Kidney (tissue), 14 donors: ENCODE results near the gene BAZ2B. TPM values are rescaled to one million over a fixed set of nuclear protein-coding genes. Genes with fewer than 3 reads are reported as not detected.

ENCODE experiments used
- DNase-seq, 5 donors: peaks; one replicate each; pipeline ENCODE4 v3.0.0-alpha.2; 2013 to 2020
- FAIRE-seq: peaks from 2 replicates; lab custom pipeline; 2012; peaks lifted over from hg19 to GRCh38; lab: Jason Lieb, UNC
- H3K27ac ChIP-seq, 2 donors: one replicate each; pipeline ENCODE4 v1.7.0; 2013; ENCODE audit warnings: low read depth in 2 of 2, low read length in 2 of 2, inconsistent platforms in 1 of 2
- H3K27me3 ChIP-seq: one replicate; pipeline ENCODE4 v1.7.1; 2013; ENCODE audit warnings: low read length, inconsistent platforms; ENCODE audit not compliant: control insufficient read depth, insufficient read depth
- H3K36me3 ChIP-seq, 3 donors: one replicate each; pipeline versions ENCODE4 v1.7.0 to v1.7.1; 2013; ENCODE audit warnings: low read length in 3 of 3, control low read depth in 1 of 3, inconsistent platforms in 1 of 3; ENCODE audit not compliant: insufficient read depth in 3 of 3, control insufficient read depth in 2 of 3
- H3K4me1 ChIP-seq, 3 donors: one replicate each; pipeline versions ENCODE4 v1.7.0 to v1.7.1; 2013; ENCODE audit warnings: low read length in 3 of 3, inconsistent platforms in 1 of 3, low read depth in 1 of 3; ENCODE audit not compliant: control insufficient read depth in 2 of 3, insufficient read depth in 2 of 3
- H3K4me3 ChIP-seq, 3 donors: one replicate each; pipeline versions ENCODE4 v1.7.0 to v1.8.1; 2013; ENCODE audit warnings: low read length in 3 of 3, control low read depth in 1 of 3, inconsistent platforms in 1 of 3
- H3K9ac ChIP-seq, 3 donors: one replicate each; pipeline versions ENCODE4 v1.7.0 to v1.7.1; 2013; ENCODE audit warnings: low read length in 3 of 3, control low read depth in 1 of 3, inconsistent platforms in 1 of 3
- H3K9me3 ChIP-seq, 3 donors: one replicate each; pipeline versions ENCODE4 v1.7.0 to v1.7.1; 2013; ENCODE audit warnings: low read length in 3 of 3, control low read depth in 1 of 3, inconsistent platforms in 1 of 3; ENCODE audit not compliant: control insufficient read depth in 2 of 3, insufficient read depth in 1 of 3
- intact Hi-C: fragments of 100-400 bp; cut with DNase I; formaldehyde crosslinking; loops from one replicate; pipeline ENCODE4 v1.11.1; 2022
- polyA plus RNA-seq: library from polyadenylated mRNA; stranded (reverse); fragments of 350-450 nt; fragmentation: Illumina TruSeq; extraction: RNeasy Lipid Tissue Mini Kit (QIAGEN cat#74804); gene quantifications from one replicate; pipeline ENCODE4 v1.2.3, GENCODE V29; 2014; ENCODE audit warnings: low read depth, low replicate concordance; ENCODE audit not compliant: insufficient read depth
- total RNA-seq: library from RNA; stranded (reverse); fragmentation: NEBNext Ultra II Directional; extraction: Animal tissue kit (Norgen Biotek cat#: 25700); gene quantifications from one replicate; pipeline ENCODE4 v1.2.1, GENCODE V29; 2021
- TF ChIP-seq, protein P1 (sequence below): IDR thresholded peaks from 3 replicates; pipeline ENCODE4 v1.5.1; 2012; ENCODE audit warnings: mild to moderate bottlenecking, moderate library complexity, borderline replicate concordance; ENCODE audit not compliant: insufficient read depth; ENCODE audit errors: extremely low read depth
- donor health status: control.
- donor health status: control.
- donor health status: control.
- donor health status: control.
- donor health status: control.
- donor health status: DM: yes; HTN: yes; CAD: no.
- donor health status: Normal renal cell carcinoma (clear cell type).

Gene BAZ2B
- total and polyA plus RNA-seq, 2 donors from 2014 or later: 5.1 to 87.3 TPM

DNA sequence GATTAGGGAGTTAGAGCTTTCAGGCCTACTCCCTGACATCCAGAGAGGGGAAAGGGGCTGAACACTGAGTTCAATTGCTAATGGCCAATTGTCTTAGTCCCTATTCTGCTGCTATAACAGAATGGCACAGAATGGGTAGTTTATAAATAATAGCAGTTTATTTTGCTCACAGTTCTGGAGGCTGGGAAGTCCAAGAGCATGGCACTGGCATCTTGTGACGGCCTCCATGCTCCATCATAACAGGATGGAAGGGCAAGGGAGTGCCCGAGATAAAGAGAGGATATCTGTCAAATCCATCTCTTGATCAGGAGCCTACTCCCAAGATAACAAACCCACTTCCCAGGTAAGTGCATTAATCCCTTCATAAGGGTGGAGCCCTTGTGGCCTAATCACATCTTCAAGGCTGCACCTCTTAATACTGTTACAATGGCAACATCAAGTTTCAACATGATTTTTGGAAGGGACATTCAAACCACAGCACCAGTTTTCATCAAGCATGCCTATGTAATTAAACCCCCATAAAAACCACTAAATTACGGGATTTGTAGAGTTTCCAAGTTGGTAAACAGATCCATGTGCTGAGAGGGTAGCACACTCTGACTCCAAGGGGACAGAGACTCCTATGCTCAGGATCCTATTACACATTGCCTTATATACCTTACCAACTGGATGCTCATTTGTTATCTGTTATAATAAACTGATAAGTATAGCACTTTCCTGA lies 44.6 kb downstream of the BAZ2B start:
- Histone ChIP-seq H3K9me3 (peaks cover 0 to 4% (median 0%) of the 10 kb centered on the region in 3 donors), H3K36me3 (no peaks in the 10 kb centered on the region), H3K27me3 (no peaks in the 10 kb centered on the region), H3K4me3 (no peak overlapping the region), H3K4me1 (no peaks in the 10 kb centered on the region), H3K9ac (no peak overlapping the region), H3K27ac (no peak overlapping the region)
- FAIRE-seq (no peak), DNase-seq (no peak)
- intact Hi-C loops: no loop called here
- TF ChIP-seq, protein P1, sequence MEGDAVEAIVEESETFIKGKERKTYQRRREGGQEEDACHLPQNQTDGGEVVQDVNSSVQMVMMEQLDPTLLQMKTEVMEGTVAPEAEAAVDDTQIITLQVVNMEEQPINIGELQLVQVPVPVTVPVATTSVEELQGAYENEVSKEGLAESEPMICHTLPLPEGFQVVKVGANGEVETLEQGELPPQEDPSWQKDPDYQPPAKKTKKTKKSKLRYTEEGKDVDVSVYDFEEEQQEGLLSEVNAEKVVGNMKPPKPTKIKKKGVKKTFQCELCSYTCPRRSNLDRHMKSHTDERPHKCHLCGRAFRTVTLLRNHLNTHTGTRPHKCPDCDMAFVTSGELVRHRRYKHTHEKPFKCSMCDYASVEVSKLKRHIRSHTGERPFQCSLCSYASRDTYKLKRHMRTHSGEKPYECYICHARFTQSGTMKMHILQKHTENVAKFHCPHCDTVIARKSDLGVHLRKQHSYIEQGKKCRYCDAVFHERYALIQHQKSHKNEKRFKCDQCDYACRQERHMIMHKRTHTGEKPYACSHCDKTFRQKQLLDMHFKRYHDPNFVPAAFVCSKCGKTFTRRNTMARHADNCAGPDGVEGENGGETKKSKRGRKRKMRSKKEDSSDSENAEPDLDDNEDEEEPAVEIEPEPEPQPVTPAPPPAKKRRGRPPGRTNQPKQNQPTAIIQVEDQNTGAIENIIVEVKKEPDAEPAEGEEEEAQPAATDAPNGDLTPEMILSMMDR: no peak

DNA sequence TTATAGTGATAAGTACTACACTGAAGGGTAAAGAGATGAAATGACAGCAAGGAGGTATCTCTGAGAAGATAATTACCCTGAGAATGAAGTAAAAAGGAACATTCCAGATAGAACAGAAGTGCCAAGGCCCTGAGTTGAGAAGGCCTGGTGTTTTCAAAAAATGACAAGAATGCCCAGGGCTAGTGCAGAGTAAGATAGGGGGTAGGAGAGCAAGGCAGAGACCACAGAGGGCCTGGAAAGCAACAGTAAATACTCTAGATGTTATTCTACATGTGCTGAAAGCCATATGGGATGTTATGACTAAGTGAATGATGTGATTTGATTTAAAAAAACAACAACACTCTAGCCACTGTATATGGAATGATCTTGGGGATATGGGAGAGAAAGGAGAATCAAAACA lies 52.3 kb downstream of the BAZ2B start:
- H3K27me3 ChIP-seq: no peaks in the 10 kb centered on the region
- intact Hi-C loops: no loop called here
- no peak for DNase-seq
- H3K9ac ChIP-seq: no peak overlapping the region
- H3K36me3 ChIP-seq: no peaks in the 10 kb centered on the region
- FAIRE-seq: no peak
- no peak overlapping the region for H3K4me3 ChIP-seq
- H3K27ac ChIP-seq: no peak overlapping the region
- H3K9me3 ChIP-seq: peaks cover 0 to 4% (median 0%) of the 10 kb centered on the region in 3 donors
- TF ChIP-seq, protein P1: no peak
- H3K4me1 ChIP-seq: no peaks in the 10 kb centered on the region

DNA sequence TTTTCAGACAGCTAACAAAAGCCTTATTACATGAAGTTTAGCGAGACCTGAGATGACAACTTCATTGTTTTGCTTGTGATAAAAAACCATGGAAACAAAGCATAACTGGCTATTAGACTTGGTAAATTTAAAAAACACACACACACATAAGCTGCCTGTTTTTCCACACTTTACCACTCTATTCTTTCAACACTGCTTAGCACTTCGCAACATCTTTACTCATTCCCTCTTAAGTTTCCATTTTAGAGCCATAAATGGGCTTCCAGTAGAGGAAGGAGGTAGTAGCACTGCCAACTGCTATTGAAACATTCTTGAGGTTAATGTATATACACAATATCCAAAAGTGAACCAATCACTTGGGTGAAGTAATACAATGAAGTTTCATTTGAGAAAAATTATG lies 54.1 kb downstream of the BAZ2B start:
- Histone ChIP-seq H3K4me3 (no peak overlapping the region), H3K36me3 (no peaks in the 10 kb centered on the region), H3K9ac (no peak overlapping the region), H3K27me3 (no peaks in the 10 kb centered on the region), H3K4me1 (peaks cover 0 to 2% (median 0%) of the 10 kb centered on the region in 3 donors), H3K27ac (no peak overlapping the region), H3K9me3 (peaks cover 0 to 4% (median 0%) of the 10 kb centered on the region in 3 donors)
- FAIRE-seq (no peak), DNase-seq (no peak)
- intact Hi-C loops: no loop called here
- TF ChIP-seq, protein P1: no peak
